Fibroblast of skin of scalp (primary cell): ENCODE results near the gene PARP8.
"Not testable (repeated sequence)": the region's sequence is repeated elsewhere in the genome, so short reads cannot be mapped to it uniquely, and the experiment has no call there.

Experiments
- DNase-seq: peaks from one replicate; pipeline ENCODE4 v3.0.0-alpha.2; 2013

PARP8 gene

GRCh38 chr5:50687548-50687947 lies 21.1 kb downstream of the PARP8 start:
- DNase-seq: no peak

- DNase-seq: no peak
Measured at GRCh38 chr5:50691399-50692016, 25.1 kb downstream of the PARP8 start.

GRCh38 chr5:50694027-50694590 lies 27.7 kb downstream of the PARP8 start:
- DNase-seq: no peak

- not testable (repeated sequence) for DNase-seq
Measured at GRCh38 chr5:50694626-50695025, 28.2 kb downstream of the PARP8 start.

GRCh38 chr5:50697739-50698138 lies 31.3 kb downstream of the PARP8 start:
- no peak for DNase-seq

- no peak for DNase-seq
Measured at GRCh38 chr5:50699737-50700136, 33.3 kb downstream of the PARP8 start.

GRCh38 chr5:50700706-50701105 lies 34.3 kb downstream of the PARP8 start:
- no peak for DNase-seq

GRCh38 chr5:50702615-50703366 lies 36.4 kb downstream of the PARP8 start:
- DNase-seq: no peak

GRCh38 chr5:50703367-50703666 lies 36.9 kb downstream of the PARP8 start:
- no peak for DNase-seq

- no peak for DNase-seq
Measured at GRCh38 chr5:50704730-50705129, 38.3 kb downstream of the PARP8 start.

GRCh38 chr5:50709471-50709870 lies 43.0 kb downstream of the PARP8 start:
- DNase-seq: peak; percentile 61

GRCh38 chr5:50710838-50711237 lies 44.4 kb downstream of the PARP8 start:
- DNase-seq: no peak

GRCh38 chr5:50711280-50711679 lies 44.8 kb downstream of the PARP8 start:
- no peak for DNase-seq

GRCh38 chr5:50712479-50712878 lies 46.0 kb downstream of the PARP8 start:
- DNase-seq: no peak

GRCh38 chr5:50715001-50715400 lies 48.6 kb downstream of the PARP8 start:
- no peak for DNase-seq

GRCh38 chr5:50716134-50716533 lies 49.7 kb downstream of the PARP8 start:
- DNase-seq: no peak

GRCh38 chr5:50717651-50718050 lies 51.2 kb downstream of the PARP8 start:
- no peak for DNase-seq

GRCh38 chr5:50720061-50720710 lies 53.7 kb downstream of the PARP8 start:
- no peak for DNase-seq

GRCh38 chr5:50722223-50722622 lies 55.8 kb downstream of the PARP8 start:
- DNase-seq: no peak

GRCh38 chr5:50724262-50724661 lies 57.8 kb downstream of the PARP8 start:
- no peak for DNase-seq

GRCh38 chr5:50725800-50726474 lies 59.5 kb downstream of the PARP8 start:
- no peak for DNase-seq

GRCh38 chr5:50726475-50727148 lies 60.2 kb downstream of the PARP8 start:
- no peak for DNase-seq

GRCh38 chr5:50727149-50727496 lies 60.7 kb downstream of the PARP8 start:
- no peak for DNase-seq
